Prostate gland (tissue), 2 donors: Measurements from ENCODE around the gene DLG4. TPM values are rescaled to one million over a fixed set of nuclear protein-coding genes. Genes with fewer than 3 reads are reported as not detected.

Experiments
- DNase-seq: peaks from one replicate; pipeline ENCODE4 v3.0.0-alpha.2; 2019; ENCODE audit warnings: low spot score
- H3K27ac ChIP-seq, 2 donors: fragments of 200-600 bp; sonication (generic); 2 replicates each; pipeline ENCODE4 v1.5.1; 2017 to 2019
- H3K27me3 ChIP-seq: fragments of 200-600 bp; sonication (generic); replicated peaks from 2 replicates; pipeline ENCODE4 v1.5.1; 2019; ENCODE audit not compliant: insufficient read depth
- H3K36me3 ChIP-seq, 2 donors: fragments of 200-600 bp; sonication (generic); 1 replicate in 1 of 2; 2 replicates in 1 of 2; pipeline versions ENCODE4 v1.5.1 to v1.8.1; 2017 to 2019
- H3K4me1 ChIP-seq: fragments of 200-600 bp; sonication (generic); replicated peaks from 2 replicates; pipeline ENCODE4 v1.5.1; 2019
- H3K4me3 ChIP-seq, 2 donors: fragments of 200-600 bp; sonication (generic); 2 replicates each; pipeline ENCODE4 v1.5.1; 2017 to 2019
- H3K9me3 ChIP-seq: fragments of 200-600 bp; sonication (generic); 2 replicates; pipeline ENCODE4 v1.5.1; 2017
- POLR2A ChIP-seq: fragments of 450-650 bp; IDR thresholded peaks from one replicate; pipeline ENCODE4 v1.6.1; 2016; ENCODE audit warnings: antibody characterized with exemption, mild to moderate bottlenecking
- POLR2AphosphoS5 ChIP-seq: sonication (generic); formaldehyde crosslinking; IDR thresholded peaks from one replicate; pipeline ENCODE4 v1.6.1; 2017; ENCODE audit warnings: antibody characterized with exemption
- WGBS: methylation state at CpG from one replicate; pipeline ENCODE4 v1.1.5; 2018; 5-methylcytosine and 5-hydroxymethylcytosine counted together
- intact Hi-C: fragments of 100-400 bp; cut with DNase I; formaldehyde crosslinking; loops from one replicate; pipeline ENCODE4 v1.14.2; 2022
- microRNA counts, 2 donors: library from miRNA; unstranded; fragments of <30 nt; microRNA quantifications; one replicate each; lab custom pipeline; 2016 to 2017
- microRNA-seq: library from miRNA; unstranded; fragments of <30 nt; microRNA quantifications from one replicate; pipeline ENCODE4, GENCODE V29; 2016
- small RNA-seq, 2 donors: library from RNA; depleted of rRNA; stranded (forward); fragments of <200 nt; gene quantifications; one replicate each; pipeline ENCODE3, GENCODE V24; 2016
- total RNA-seq, 2 donors: library from RNA; depleted of rRNA; stranded (reverse); fragments of >200 nt; gene quantifications; one replicate each; pipeline ENCODE4 v1.1.0, GENCODE V29; 2016
- TF ChIP-seq, protein P1 (sequence below), 4 experiments: fragments of 200-600 bp in 2 of 4; fragments of 450-650 bp in 2 of 4; sonication (generic) in 2 of 4; IDR thresholded peaks; 1 replicate in 3 of 4; 2 replicates in 1 of 4; pipeline ENCODE4 v1.5.1; 2016 to 2019; ENCODE audit warnings: antibody characterized with exemption in 4 of 4, mild to moderate bottlenecking in 2 of 4, moderate library complexity in 2 of 4

Gene DLG4
- total RNA-seq, 2 donors from 2014 or later: 9.3 to 31.6 TPM

GRCh38 chr17:7139400-7139799 is 80.2 kb downstream of the DLG4 start:
- H3K4me3 ChIP-seq: no peak overlapping the region
- TF ChIP-seq POLR2AphosphoS5 (no peak), POLR2A (no peak)
- TF ChIP-seq, protein P1, sequence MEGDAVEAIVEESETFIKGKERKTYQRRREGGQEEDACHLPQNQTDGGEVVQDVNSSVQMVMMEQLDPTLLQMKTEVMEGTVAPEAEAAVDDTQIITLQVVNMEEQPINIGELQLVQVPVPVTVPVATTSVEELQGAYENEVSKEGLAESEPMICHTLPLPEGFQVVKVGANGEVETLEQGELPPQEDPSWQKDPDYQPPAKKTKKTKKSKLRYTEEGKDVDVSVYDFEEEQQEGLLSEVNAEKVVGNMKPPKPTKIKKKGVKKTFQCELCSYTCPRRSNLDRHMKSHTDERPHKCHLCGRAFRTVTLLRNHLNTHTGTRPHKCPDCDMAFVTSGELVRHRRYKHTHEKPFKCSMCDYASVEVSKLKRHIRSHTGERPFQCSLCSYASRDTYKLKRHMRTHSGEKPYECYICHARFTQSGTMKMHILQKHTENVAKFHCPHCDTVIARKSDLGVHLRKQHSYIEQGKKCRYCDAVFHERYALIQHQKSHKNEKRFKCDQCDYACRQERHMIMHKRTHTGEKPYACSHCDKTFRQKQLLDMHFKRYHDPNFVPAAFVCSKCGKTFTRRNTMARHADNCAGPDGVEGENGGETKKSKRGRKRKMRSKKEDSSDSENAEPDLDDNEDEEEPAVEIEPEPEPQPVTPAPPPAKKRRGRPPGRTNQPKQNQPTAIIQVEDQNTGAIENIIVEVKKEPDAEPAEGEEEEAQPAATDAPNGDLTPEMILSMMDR (IDR thresholded peaks at IDR 0.05): no peak
- no peaks in the 10 kb centered on the region for H3K36me3 ChIP-seq
- 57% methylated on average over 10 of the region's 10 CpGs for WGBS
- H3K27me3 ChIP-seq: no peaks in the 10 kb centered on the region
- intact Hi-C loops: no loop called here
- H3K4me1 ChIP-seq: no peaks in the 10 kb centered on the region
- no peaks in the 10 kb centered on the region for H3K9me3 ChIP-seq
- H3K27ac ChIP-seq: no peak overlapping the region
- DNase-seq: no peak

GRCh38 chr17:7138800-7139381 is 80.7 kb downstream of the DLG4 start:
- DNase-seq: no peak
- Histone ChIP-seq H3K4me3 (no peak overlapping the region), H3K27me3 (no peaks in the 10 kb centered on the region), H3K4me1 (no peaks in the 10 kb centered on the region), H3K27ac (no peak overlapping the region), H3K9me3 (no peaks in the 10 kb centered on the region), H3K36me3 (no peaks in the 10 kb centered on the region)
- TF ChIP-seq POLR2AphosphoS5: no peak
- no peak for TF ChIP-seq POLR2A
- TF ChIP-seq, protein P1 (IDR thresholded peaks at IDR 0.05): no peak
- intact Hi-C loops: no loop called here
- 70% methylated on average over 7 of the region's 7 CpGs for WGBS

DNA sequence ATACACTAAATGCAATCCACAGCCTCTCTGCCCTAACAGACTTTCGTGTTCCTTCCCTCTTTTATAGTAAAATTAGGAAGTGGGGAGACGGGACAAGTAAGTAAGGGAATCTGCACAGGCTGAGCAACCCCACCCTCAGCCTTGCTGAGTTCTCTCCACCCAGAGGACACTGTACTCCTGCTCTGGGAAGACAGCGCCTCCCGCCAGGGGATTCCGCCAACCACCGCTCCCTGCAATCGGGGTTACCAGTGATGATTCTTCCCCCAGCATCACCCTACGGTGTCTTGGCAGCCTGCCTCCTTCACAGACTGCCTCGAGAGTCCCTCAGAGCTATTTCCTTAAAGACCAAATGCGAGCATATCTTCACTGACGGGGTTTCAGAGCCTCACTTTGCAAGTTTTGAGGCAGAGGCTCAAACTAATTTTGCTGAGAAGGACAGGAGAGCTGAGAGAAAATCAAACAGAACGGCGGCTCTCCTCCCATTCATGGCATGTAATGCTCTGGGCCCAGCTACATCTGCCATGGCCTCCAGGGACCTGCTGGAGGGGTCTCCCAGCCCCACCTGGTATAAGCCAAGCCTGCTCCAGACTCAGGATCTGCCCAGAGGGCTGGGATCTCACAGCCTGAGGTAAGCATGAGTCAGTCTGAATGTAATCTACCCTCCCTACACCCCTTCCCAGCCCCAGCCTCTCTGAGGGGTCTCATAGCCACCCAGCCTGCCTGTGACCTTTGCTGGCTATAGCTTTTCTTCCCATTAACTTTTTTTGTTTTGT is 82.3 kb downstream of the DLG4 start:
- Histone ChIP-seq H3K36me3 (no peaks in the 10 kb centered on the region), H3K4me3 (no peak overlapping the region), H3K27ac (no peak overlapping the region), H3K9me3 (no peaks in the 10 kb centered on the region), H3K27me3 (no peaks in the 10 kb centered on the region), H3K4me1 (no peaks in the 10 kb centered on the region)
- intact Hi-C loops: no loop called here
- WGBS: 39% methylated on average over 13 of the region's 13 CpGs
- TF ChIP-seq POLR2A (no peak), POLR2AphosphoS5 (no peak)
- TF ChIP-seq, protein P1 (IDR thresholded peaks at IDR 0.05): no peak
- DNase-seq: no peak

MicroRNA genes within 50 kb of the gene (microRNA counts, 767-probe panel; counts per million panel counts)
- microRNA hsa-miR-324-3p (lab: Ali Mortazavi, UCI): 0 to 431 counts per million in 2 donors
- 2,726 to 2,949 counts per million in 2 donors for microRNA hsa-miR-324-5p (lab: Ali Mortazavi, UCI)

Small RNA genes lying within 50 kb of the gene (microRNA-seq; reads per million reads assigned to microRNA genes)
- gene MIR324: 2,250 reads per million, percentile 91 among the genes with 10 or more reads in this experiment

Small RNA genes lying within 50 kb of the gene (small RNA-seq; reads per million reads assigned to genes)
- gene AC120057.4 (0 reads per million in 2 donors), gene MIR324 (8.8 to 14.4 reads per million in 2 donors), gene RF00019 (0 reads per million in 2 donors)

Other genes with a start within 250 kb of the DLG4 start
- under 1 TPM; 0.27 to 0.62 TPM for gene ALOX12, start 223.8 kb downstream of the DLG4 start, total RNA-seq
- 100 to 1,000 TPM; 348 to 418 TPM for gene RNASEK, start 207.2 kb downstream of the DLG4 start, total RNA-seq
- 1 to 10 TPM in 1 of 2 donors, under 1 TPM in 1; 0.96 to 4.0 TPM for gene BCL6B, start 196.8 kb downstream of the DLG4 start, total RNA-seq
- 1 to 10 TPM; 1.7 to 1.8 TPM for gene SLC16A13, start 183.8 kb downstream of the DLG4 start, total RNA-seq
- gene SLC16A11, start 175.7 kb downstream of the DLG4 start, total RNA-seq: 1 to 10 TPM; 1.8 to 2.3 TPM
- 1 to 10 TPM in 1 of 2 donors, under 1 TPM in 1; 0.55 to 5.7 TPM for gene CLEC10A, start 139.6 kb downstream of the DLG4 start, total RNA-seq
- gene ASGR2, start 105.0 kb downstream of the DLG4 start, total RNA-seq: under 1 TPM in 1 of 2 donors, not detected in 1; 0.41 TPM
- gene ASGR1, start 40.5 kb downstream of the DLG4 start, total RNA-seq: 1 to 10 TPM in 1 of 2 donors, under 1 TPM in 1; 0.50 to 9.4 TPM
- 100 to 1,000 TPM; 589 to 593 TPM for gene ACADVL, start 102 bp upstream of the DLG4 start, total RNA-seq
- gene DVL2, start 14.7 kb upstream of the DLG4 start, total RNA-seq: 100 to 1,000 TPM in 1 of 2 donors, 10 to 100 TPM in 1; 52.3 to 116 TPM
- 10 to 100 TPM; 41.2 to 92.5 TPM for gene PHF23, start 19.6 kb upstream of the DLG4 start, total RNA-seq
- 100 to 1,000 TPM; 493 to 527 TPM for gene GABARAP, start 22.6 kb upstream of the DLG4 start, total RNA-seq
- 100 to 1,000 TPM in 1 of 2 donors, 10 to 100 TPM in 1; 61.2 to 107 TPM for gene CTDNEP1, start 31.9 kb upstream of the DLG4 start, total RNA-seq
- 10 to 100 TPM; 50.1 to 65.2 TPM for gene ELP5, start 32.4 kb upstream of the DLG4 start, total RNA-seq
- gene CLDN7, start 42.6 kb upstream of the DLG4 start, total RNA-seq: 10 to 100 TPM; 42.0 to 45.8 TPM
- gene SLC2A4, start 61.9 kb upstream of the DLG4 start, total RNA-seq: 10 to 100 TPM; 13.8 to 27.4 TPM
- gene YBX2, start 74.8 kb upstream of the DLG4 start, total RNA-seq: 10 to 100 TPM in 1 of 2 donors, under 1 TPM in 1; 0.64 to 49.1 TPM
- 100 to 1,000 TPM; 172 to 195 TPM for gene EIF5A, start 87.8 kb upstream of the DLG4 start, total RNA-seq
- 100 to 1,000 TPM in 1 of 2 donors, 10 to 100 TPM in 1; 88.4 to 140 TPM for gene GPS2, start 95.5 kb upstream of the DLG4 start, total RNA-seq
- gene NEURL4, start 109.5 kb upstream of the DLG4 start, total RNA-seq: 10 to 100 TPM; 15.7 to 36.0 TPM
- gene ACAP1, start 116.7 kb upstream of the DLG4 start, total RNA-seq: 1 to 10 TPM; 2.5 to 6.5 TPM
- 10 to 100 TPM in 1 of 2 donors, 1 to 10 TPM in 1; 8.9 to 15.2 TPM for gene KCTD11, start 132.3 kb upstream of the DLG4 start, total RNA-seq
- not detected for gene TMEM95, start 135.3 kb upstream of the DLG4 start, total RNA-seq
- 10 to 100 TPM in 1 of 2 donors, 1 to 10 TPM in 1; 9.9 to 28.4 TPM for gene TNK1, start 161.3 kb upstream of the DLG4 start, total RNA-seq
- 10 to 100 TPM; 25.8 to 26.4 TPM for gene PLSCR3, start 174.7 kb upstream of the DLG4 start, total RNA-seq
- gene TMEM256, start 184.3 kb upstream of the DLG4 start, total RNA-seq: 100 to 1,000 TPM in 1 of 2 donors, 10 to 100 TPM in 1; 63.0 to 192 TPM
- 10 to 100 TPM in 1 of 2 donors, 1 to 10 TPM in 1; 8.6 to 16.2 TPM for gene NLGN2, start 188.0 kb upstream of the DLG4 start, total RNA-seq
- gene SPEM1, start 200.5 kb upstream of the DLG4 start, total RNA-seq: 1 to 10 TPM in 1 of 2 donors, not detected in 1; 3.6 TPM
- gene SPEM2, start 205.8 kb upstream of the DLG4 start, total RNA-seq: 1 to 10 TPM in 1 of 2 donors, not detected in 1; 5.3 TPM
- under 1 TPM; 0.09 to 0.11 TPM for gene SPEM3, start 209.0 kb upstream of the DLG4 start, total RNA-seq
- 10 to 100 TPM in 1 of 2 donors, 1 to 10 TPM in 1; 9.9 to 10.3 TPM for gene TMEM102, start 215.6 kb upstream of the DLG4 start, total RNA-seq
- gene FGF11, start 219.7 kb upstream of the DLG4 start, total RNA-seq: 1 to 10 TPM; 1.2 to 4.2 TPM
- 10 to 100 TPM in 1 of 2 donors, 1 to 10 TPM in 1; 6.9 to 10.4 TPM for gene CHRNB1, start 225.2 kb upstream of the DLG4 start, total RNA-seq